Measurements from ENCODE around the gene INPP5A. TPM values are rescaled to one million over a fixed set of nuclear protein-coding genes. Genes with fewer than 3 reads are reported as not detected.

The INPP5A gene
- total RNA-seq, 1 experiment from 2014 or later, result 44.5 TPM

DNA sequence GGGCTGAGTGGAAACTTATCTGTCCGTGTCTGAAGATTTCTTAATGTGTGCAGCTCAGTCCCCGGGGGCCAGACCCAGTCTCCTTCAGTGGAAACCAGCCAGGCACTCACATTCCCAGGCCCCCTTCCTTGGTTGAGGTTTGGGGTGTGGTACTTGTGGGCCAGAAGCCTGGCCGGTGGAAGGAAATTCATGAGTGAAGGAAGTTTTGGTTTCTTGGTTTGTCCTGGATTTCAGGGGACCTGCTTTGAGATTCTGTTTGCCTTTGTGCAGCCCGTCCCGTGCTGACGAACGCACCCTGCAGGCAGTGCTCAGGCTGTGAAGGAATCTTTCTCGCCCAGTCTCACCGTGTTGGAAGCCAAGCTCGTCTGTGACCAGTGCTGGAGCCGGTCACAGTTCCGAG, 2.9 kb downstream of the INPP5A start:
- Mint-ChIP-seq H3K27me3 (ENCODE audit: insufficient read depth, unreplicated experiment) (no peaks in the 10 kb centered on the region), H3K4me3 (ENCODE audit: unreplicated experiment) (no peak overlapping the region), H3K27ac (ENCODE audit: unreplicated experiment) (no peak overlapping the region), H3K4me1 (ENCODE audit: low read depth, unreplicated experiment) (peaks cover 7% of the 10 kb centered on the region), H3K36me3 (ENCODE audit: insufficient read depth, unreplicated experiment) (peaks cover 8% of the 10 kb centered on the region), H3K9me3 (ENCODE audit: unreplicated experiment) (no peaks in the 10 kb centered on the region)
- no TSS peak for BruUV-seq (replicated peaks)
- Histone ChIP-seq H3K36me3 (ENCODE audit: control insufficient read depth, insufficient read depth, low read length) (no peaks in the 10 kb centered on the region), H3K27me3 (replicated peaks; ENCODE audit: control insufficient read depth, insufficient read depth, low read length) (no peaks in the 10 kb centered on the region), H3K4me3 (ENCODE audit: low read depth, low read length) (no peak overlapping the region), H3K4me1 (peaks cover 15% of the 10 kb centered on the region), H3K9me3 (no peaks in the 10 kb centered on the region)
- TF ChIP-seq, protein P1, sequence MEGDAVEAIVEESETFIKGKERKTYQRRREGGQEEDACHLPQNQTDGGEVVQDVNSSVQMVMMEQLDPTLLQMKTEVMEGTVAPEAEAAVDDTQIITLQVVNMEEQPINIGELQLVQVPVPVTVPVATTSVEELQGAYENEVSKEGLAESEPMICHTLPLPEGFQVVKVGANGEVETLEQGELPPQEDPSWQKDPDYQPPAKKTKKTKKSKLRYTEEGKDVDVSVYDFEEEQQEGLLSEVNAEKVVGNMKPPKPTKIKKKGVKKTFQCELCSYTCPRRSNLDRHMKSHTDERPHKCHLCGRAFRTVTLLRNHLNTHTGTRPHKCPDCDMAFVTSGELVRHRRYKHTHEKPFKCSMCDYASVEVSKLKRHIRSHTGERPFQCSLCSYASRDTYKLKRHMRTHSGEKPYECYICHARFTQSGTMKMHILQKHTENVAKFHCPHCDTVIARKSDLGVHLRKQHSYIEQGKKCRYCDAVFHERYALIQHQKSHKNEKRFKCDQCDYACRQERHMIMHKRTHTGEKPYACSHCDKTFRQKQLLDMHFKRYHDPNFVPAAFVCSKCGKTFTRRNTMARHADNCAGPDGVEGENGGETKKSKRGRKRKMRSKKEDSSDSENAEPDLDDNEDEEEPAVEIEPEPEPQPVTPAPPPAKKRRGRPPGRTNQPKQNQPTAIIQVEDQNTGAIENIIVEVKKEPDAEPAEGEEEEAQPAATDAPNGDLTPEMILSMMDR (IDR thresholded peaks at IDR 0.05; ENCODE audit: insufficient read depth in 1 of 2, low read depth in 1 of 2, low read length in 1 of 2, severe bottlenecking in 1 of 2, unreplicated experiment in 1 of 2), result no peak
- CTCF ChIA-PET, result no interaction called here
- intact Hi-C loops (cut with micrococcal nuclease; ENCODE audit: unreplicated experiment), result no loop called here
- DNase-seq, result no peak
- POLR2A ChIA-PET, result no interaction called here

DNA sequence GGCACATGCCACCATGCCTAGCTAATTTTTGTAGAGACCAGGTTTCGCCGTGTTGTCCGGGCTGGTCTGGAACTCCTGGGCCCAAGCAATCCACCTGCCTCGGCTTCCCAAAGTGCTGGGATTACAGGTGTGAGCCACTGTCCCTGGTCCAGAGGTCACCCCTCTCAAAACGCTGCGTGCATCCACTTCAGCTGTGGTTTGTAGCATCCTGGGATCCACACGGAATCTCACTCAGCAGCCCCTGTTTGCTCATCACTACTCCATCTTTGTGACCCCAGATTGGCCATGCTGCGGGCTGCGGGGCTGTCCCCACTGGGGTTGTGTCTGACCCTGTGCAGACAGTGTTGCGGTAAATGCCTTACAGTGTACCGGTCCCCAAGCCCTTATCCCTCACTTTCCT, 3.5 kb downstream of the INPP5A start:
- no peak overlapping the region for H3K4me3 Mint-ChIP-seq (ENCODE audit: unreplicated experiment)
- POLR2A ChIA-PET, result no interaction called here
- H3K36me3 Mint-ChIP-seq (ENCODE audit: insufficient read depth, unreplicated experiment), result peaks cover 7% of the 10 kb centered on the region
- H3K9me3 Mint-ChIP-seq (ENCODE audit: unreplicated experiment), result no peaks in the 10 kb centered on the region
- intact Hi-C loops (cut with micrococcal nuclease; ENCODE audit: unreplicated experiment), result no loop called here
- BruUV-seq (replicated peaks), result no TSS peak
- Histone ChIP-seq H3K9me3 (no peaks in the 10 kb centered on the region), H3K27me3 (replicated peaks; ENCODE audit: control insufficient read depth, insufficient read depth, low read length) (no peaks in the 10 kb centered on the region), H3K4me1 (peaks cover 14% of the 10 kb centered on the region), H3K36me3 (ENCODE audit: control insufficient read depth, insufficient read depth, low read length) (no peaks in the 10 kb centered on the region), H3K4me3 (ENCODE audit: low read depth, low read length) (no peak overlapping the region)
- CTCF ChIA-PET, result no interaction called here
- DNase-seq, result no peak
- peaks cover 7% of the 10 kb centered on the region for H3K4me1 Mint-ChIP-seq (ENCODE audit: low read depth, unreplicated experiment)
- TF ChIP-seq, protein P1 (IDR thresholded peaks at IDR 0.05; ENCODE audit: insufficient read depth in 1 of 2, low read depth in 1 of 2, low read length in 1 of 2, severe bottlenecking in 1 of 2, unreplicated experiment in 1 of 2), result no peak
- H3K27me3 Mint-ChIP-seq (ENCODE audit: insufficient read depth, unreplicated experiment), result no peaks in the 10 kb centered on the region
- no peak overlapping the region for H3K27ac Mint-ChIP-seq (ENCODE audit: unreplicated experiment)

DNA sequence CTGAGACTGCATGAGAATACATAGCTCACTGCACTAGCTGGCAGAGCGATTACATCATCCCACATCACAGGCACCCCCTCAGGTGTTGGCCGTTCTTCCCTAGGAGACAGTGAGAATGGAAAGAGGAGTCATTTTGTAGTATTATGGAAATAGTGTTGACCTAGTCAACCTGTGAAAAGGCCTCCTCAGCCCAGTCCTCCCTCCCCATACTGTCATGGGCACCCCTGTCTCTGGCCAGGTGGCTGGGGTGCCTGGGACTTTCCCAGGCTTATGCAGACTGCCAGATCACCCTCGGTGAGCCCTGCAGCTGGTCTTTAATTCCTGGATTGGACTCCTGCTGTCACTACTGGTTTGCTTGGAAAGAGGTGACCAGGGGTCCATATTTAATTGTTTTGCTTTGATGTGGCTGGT, 4.0 kb downstream of the INPP5A start:
- Mint-ChIP-seq H3K36me3 (ENCODE audit: insufficient read depth, unreplicated experiment) (peaks cover 7% of the 10 kb centered on the region), H3K4me3 (ENCODE audit: unreplicated experiment) (no peak overlapping the region), H3K27me3 (ENCODE audit: insufficient read depth, unreplicated experiment) (no peaks in the 10 kb centered on the region), H3K4me1 (ENCODE audit: low read depth, unreplicated experiment) (peaks cover 7% of the 10 kb centered on the region), H3K27ac (ENCODE audit: unreplicated experiment) (no peak overlapping the region), H3K9me3 (ENCODE audit: unreplicated experiment) (no peaks in the 10 kb centered on the region)
- BruUV-seq (replicated peaks), result no TSS peak
- Histone ChIP-seq H3K36me3 (ENCODE audit: control insufficient read depth, insufficient read depth, low read length) (no peaks in the 10 kb centered on the region), H3K4me1 (peaks cover 12% of the 10 kb centered on the region), H3K9me3 (no peaks in the 10 kb centered on the region), H3K4me3 (ENCODE audit: low read depth, low read length) (no peak overlapping the region), H3K27me3 (replicated peaks; ENCODE audit: control insufficient read depth, insufficient read depth, low read length) (no peaks in the 10 kb centered on the region)
- CTCF ChIA-PET, result no interaction called here
- TF ChIP-seq, protein P1 (IDR thresholded peaks at IDR 0.05; ENCODE audit: insufficient read depth in 1 of 2, low read depth in 1 of 2, low read length in 1 of 2, severe bottlenecking in 1 of 2, unreplicated experiment in 1 of 2), result no peak
- DNase-seq, result no peak
- POLR2A ChIA-PET, result no interaction called here
- intact Hi-C loops (cut with micrococcal nuclease; ENCODE audit: unreplicated experiment), result no loop called here
